HepG2 (cell line): ENCODE results near the gene THRA. TPM values are rescaled to one million over a fixed set of nuclear protein-coding genes. Genes with fewer than 3 reads are reported as not detected.
A peak's percentile ranks its signal among the peaks of the same experiment; 100 is the strongest.

Source experiments
- FOXO1 ChIP-seq: sonication (generic); formaldehyde crosslinking; IDR thresholded peaks from 2 replicates; pipeline ENCODE4 v1.4.0; 2020; ENCODE audit warnings: missing genetic modification reagents
- IKZF5 ChIP-seq: IDR thresholded peaks from 2 replicates; pipeline ENCODE4 v1.6.1; 2018; ENCODE audit warnings: missing genetic modification reagents, mild to moderate bottlenecking, missing compliant biosample characterization
- KLF15 ChIP-seq: sonication (generic); formaldehyde crosslinking; IDR thresholded peaks from 2 replicates; pipeline ENCODE4 v1.8.1; 2023; ENCODE audit warnings: borderline replicate concordance, mild to moderate bottlenecking, inconsistent platforms, missing genetic modification reagents, mixed read lengths
- MAX ChIP-seq: IDR thresholded peaks from 2 replicates; pipeline ENCODE4 v1.6.1; 2012; ENCODE audit warnings: inconsistent platforms
- MED1 ChIP-seq: sonication (generic); formaldehyde crosslinking; IDR thresholded peaks from 2 replicates; pipeline ENCODE4 v1.4.0; 2020; ENCODE audit warnings: missing genetic modification reagents
- MYNN ChIP-seq: sonication (generic); formaldehyde crosslinking; IDR thresholded peaks from 2 replicates; pipeline ENCODE4 v1.4.0; 2020; ENCODE audit warnings: mild to moderate bottlenecking, low read depth, missing genetic modification reagents
- NCOA2 ChIP-seq: sonication (generic); formaldehyde crosslinking; IDR thresholded peaks from 2 replicates; pipeline ENCODE4 v1.8.0; 2022; ENCODE audit warnings: inconsistent platforms
- PREB ChIP-seq: sonication (generic); formaldehyde crosslinking; IDR thresholded peaks from 2 replicates; pipeline ENCODE4 v1.4.0; 2020; ENCODE audit warnings: missing genetic modification reagents
- REPIN1 ChIP-seq: sonication (generic); formaldehyde crosslinking; IDR thresholded peaks from 2 replicates; pipeline ENCODE4 v1.8.0; 2022; ENCODE audit warnings: missing genetic modification reagents, low read depth, mild to moderate bottlenecking, borderline replicate concordance
- SUZ12 ChIP-seq: fragments of 150-350 bp; IDR thresholded peaks from 2 replicates; pipeline ENCODE4 v1.6.1; 2014; ENCODE audit warnings: low read depth, low read length
- THAP8 ChIP-seq: sonication (generic); formaldehyde crosslinking; IDR thresholded peaks from 2 replicates; pipeline ENCODE4 v1.5.1; 2020; ENCODE audit warnings: missing genetic modification reagents, mild to moderate bottlenecking, borderline replicate concordance
- ZMAT5 ChIP-seq: sonication (generic); formaldehyde crosslinking; IDR thresholded peaks from 2 replicates; pipeline ENCODE4 v1.5.0; 2020; ENCODE audit warnings: mild to moderate bottlenecking, low read depth, missing genetic modification reagents, borderline replicate concordance
- ZNF256 ChIP-seq: sonication (generic); formaldehyde crosslinking; conservative IDR thresholded peaks from 2 replicates; pipeline ENCODE4 v1.4.0; 2020; ENCODE audit warnings: missing genetic modification reagents
- polyA plus RNA-seq, 8 experiments: library from polyadenylated mRNA; depleted of rRNA in 3 of 8; stranded (reverse) in 7 of 8; unstranded in 1 of 8; fragments of >200 nt; fragmentation: Illumina TruSeq in 4 of 8; extraction: Trizol in 4 of 8; gene quantifications; 2 replicates each; pipeline versions ENCODE4 v1.2.1 to v1.2.3, GENCODE V29; 2011 to 2016; ENCODE audit warnings: low read depth in 4 of 8, missing spikeins in 1 of 8, mixed read lengths in 1 of 8; ENCODE audit not compliant: insufficient read depth in 1 of 8
- total RNA-seq, 5 experiments: library from RNA; depleted of rRNA; stranded (reverse); fragments of >200 nt; fragmentation: Illumina TruSeq; extraction: Trizol; gene quantifications; 2 replicates each; pipeline ENCODE4 v1.2.3, GENCODE V29; 2016; ENCODE audit warnings: low read depth in 1 of 5
- TF ChIP-seq, protein P1 (sequence below): IDR thresholded peaks from 2 replicates; pipeline ENCODE4 v1.6.1; 2016
- TF ChIP-seq, protein P2 (sequence below), 2 experiments: fragments of 450-650 bp in 1 of 2; sonication (generic) in 1 of 2; formaldehyde crosslinking in 1 of 2; IDR thresholded peaks; 2 replicates each; pipeline versions ENCODE4 v1.6.1 to v1.8.0; 2016 to 2022; ENCODE audit warnings: antibody characterized with exemption in 1 of 2, mild to moderate bottlenecking in 1 of 2, missing genetic modification reagents in 1 of 2

THRA gene
- total and polyA plus RNA-seq, 2 of the 13 experiments (the other 11 are each of a cell fraction or from before 2014, with no cell fraction given), result 8.0 to 9.9 TPM

GRCh38 chr17:40098846-40099618, 36.3 kb downstream of the THRA start (continued):
- TF ChIP-seq SUZ12 (no peak), KLF15 (CRISPR knock-in tag) (no peak; the same call in 1 of the 2 replicates), REPIN1 (CRISPR knock-in tag) (peak; percentile 65; the same call in 1 of the 2 replicates), PREB (CRISPR knock-in tag) (no peak), IKZF5 (CRISPR knock-in tag) (peak; percentile 99), MYNN (CRISPR knock-in tag) (peak; percentile 96), MED1 (CRISPR knock-in tag) (peak; percentile 98), ZMAT5 (CRISPR knock-in tag) (no peak), ZNF256 (peak; percentile 90; the same call in 1 of the 2 replicates), MAX (peak; percentile 99), FOXO1 (CRISPR knock-in tag) (peak; percentile 82), THAP8 (CRISPR knock-in tag) (no peak), NCOA2 (CRISPR knock-in tag) (peak; percentile 95)
- TF ChIP-seq, protein P1, sequence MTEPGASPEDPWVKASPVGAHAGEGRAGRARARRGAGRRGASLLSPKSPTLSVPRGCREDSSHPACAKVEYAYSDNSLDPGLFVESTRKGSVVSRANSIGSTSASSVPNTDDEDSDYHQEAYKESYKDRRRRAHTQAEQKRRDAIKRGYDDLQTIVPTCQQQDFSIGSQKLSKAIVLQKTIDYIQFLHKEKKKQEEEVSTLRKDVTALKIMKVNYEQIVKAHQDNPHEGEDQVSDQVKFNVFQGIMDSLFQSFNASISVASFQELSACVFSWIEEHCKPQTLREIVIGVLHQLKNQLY, result peak; percentile 96
- TF ChIP-seq, protein P2, sequence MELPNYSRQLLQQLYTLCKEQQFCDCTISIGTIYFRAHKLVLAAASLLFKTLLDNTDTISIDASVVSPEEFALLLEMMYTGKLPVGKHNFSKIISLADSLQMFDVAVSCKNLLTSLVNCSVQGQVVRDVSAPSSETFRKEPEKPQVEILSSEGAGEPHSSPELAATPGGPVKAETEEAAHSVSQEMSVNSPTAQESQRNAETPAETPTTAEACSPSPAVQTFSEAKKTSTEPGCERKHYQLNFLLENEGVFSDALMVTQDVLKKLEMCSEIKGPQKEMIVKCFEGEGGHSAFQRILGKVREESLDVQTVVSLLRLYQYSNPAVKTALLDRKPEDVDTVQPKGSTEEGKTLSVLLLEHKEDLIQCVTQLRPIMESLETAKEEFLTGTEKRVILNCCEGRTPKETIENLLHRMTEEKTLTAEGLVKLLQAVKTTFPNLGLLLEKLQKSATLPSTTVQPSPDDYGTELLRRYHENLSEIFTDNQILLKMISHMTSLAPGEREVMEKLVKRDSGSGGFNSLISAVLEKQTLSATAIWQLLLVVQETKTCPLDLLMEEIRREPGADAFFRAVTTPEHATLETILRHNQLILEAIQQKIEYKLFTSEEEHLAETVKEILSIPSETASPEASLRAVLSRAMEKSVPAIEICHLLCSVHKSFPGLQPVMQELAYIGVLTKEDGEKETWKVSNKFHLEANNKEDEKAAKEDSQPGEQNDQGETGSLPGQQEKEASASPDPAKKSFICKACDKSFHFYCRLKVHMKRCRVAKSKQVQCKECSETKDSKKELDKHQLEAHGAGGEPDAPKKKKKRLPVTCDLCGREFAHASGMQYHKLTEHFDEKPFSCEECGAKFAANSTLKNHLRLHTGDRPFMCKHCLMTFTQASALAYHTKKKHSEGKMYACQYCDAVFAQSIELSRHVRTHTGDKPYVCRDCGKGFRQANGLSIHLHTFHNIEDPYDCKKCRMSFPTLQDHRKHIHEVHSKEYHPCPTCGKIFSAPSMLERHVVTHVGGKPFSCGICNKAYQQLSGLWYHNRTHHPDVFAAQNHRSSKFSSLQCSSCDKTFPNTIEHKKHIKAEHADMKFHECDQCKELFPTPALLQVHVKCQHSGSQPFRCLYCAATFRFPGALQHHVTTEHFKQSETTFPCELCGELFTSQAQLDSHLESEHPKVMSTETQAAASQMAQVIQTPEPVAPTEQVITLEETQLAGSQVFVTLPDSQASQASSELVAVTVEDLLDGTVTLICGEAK (IDR thresholded peaks at IDR 0.05), result no peak
- TF ChIP-seq, protein P2 (CRISPR knock-in tag; IDR thresholded peaks at IDR 0.05), result peak; percentile 93
